NCI-H146 (cell line): ENCODE data around the gene RPP30.
A peak's percentile ranks its signal among the peaks of the same experiment; 100 is the strongest.
"Not testable (repeated sequence)": the region's sequence is repeated elsewhere in the genome, so short reads cannot be mapped to it uniquely, and the experiment has no call there.

Experiments used
- DNase-seq: peaks from one replicate; lab custom pipeline; 2025; lab: John Stamatoyannopoulos, UW

The RPP30 gene

DNA sequence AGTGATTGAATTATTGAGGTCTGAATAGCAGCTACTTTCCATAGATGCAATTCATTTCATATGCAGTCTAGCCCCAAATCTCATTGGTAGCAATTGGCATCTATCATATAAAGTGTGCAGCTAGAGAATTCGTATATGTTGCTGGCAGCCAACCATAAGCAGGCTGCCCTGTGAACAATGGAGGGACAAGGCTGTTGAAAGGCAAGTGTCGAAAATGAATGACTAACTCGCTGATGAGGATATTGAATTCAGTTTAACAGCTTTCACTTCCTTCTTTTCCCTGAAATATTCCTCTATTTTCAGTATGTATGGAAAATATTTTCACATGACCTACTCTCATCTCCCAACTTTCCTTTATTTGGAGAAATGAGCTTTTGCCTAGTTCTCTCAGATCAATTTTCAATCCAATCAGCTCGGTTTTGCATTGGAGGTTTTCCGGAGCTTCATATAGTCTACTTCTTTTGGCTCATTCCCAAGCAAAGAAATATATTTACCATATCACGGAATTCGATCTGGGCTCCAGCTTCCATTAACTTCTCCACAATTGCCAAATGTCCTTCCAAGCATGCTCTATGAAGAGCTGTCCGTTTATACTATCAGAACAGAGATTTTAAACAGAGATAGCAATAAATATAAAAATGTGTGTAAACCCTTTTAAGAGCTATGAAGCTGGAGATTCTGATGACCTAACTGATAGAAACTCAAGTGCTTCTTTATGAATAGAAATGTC is 45.6 kb downstream of the RPP30 start:
- DNase-seq: no peak

DNA sequence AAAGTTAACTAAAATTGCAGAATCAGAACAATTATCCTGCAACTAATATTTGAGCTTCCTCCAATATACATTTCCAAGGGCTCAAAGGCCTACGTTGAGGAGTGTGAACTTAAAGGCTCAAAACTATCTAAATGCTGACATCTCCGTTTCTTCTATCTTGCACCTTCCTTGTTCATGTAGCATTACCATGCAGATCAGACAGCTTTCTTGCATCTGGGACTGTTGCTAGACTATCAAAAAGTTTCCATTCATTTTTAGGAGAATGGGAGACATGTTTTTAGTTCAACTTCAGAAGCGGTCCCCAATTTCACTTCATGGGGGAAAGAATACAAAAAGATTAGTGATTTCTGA is 46.2 kb downstream of the RPP30 start:
- DNase-seq: no peak

DNA sequence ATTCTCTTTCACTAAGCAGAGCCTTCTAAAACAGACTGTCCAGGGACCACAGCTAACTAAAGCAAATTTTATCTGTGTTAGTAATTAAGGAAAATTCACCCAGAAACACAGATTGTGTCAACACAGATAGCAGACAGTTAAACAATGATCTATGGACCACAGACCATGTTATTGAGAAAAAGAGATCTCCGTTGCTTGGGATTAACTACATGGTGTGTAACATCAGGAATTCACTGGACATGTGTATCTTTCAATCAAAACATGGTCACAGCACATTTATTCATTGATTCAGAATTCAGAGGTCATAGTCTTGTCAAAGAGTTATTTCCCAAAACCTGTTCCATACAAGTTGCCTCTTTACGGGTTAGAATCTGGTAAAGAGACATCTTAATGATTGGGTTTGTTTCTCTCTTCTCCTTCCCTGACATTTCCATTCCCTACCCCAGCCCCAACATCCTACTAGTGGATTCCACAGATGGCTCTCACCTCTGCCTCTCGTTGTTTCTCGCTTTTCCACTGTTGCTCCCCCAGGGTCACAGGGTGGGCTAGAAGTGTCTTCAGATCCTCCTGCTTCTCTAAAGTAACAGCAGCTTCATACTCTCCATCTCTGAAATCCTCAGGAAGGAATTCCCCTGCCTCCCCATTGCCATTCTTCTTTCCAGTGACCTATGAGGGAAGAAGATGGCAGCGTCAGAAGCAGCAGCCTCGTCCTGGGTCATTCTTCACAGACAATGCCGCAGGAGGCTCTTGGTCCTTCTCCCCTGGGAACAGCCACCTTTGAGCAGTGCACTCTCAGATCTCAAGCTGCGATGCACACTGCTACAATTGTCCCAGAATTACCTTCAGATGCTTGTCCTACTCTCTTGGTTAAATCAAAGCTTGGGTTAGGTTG is 48.2 kb downstream of the RPP30 start:
- no peak for DNase-seq

- no peak for DNase-seq
Observed at GRCh38 chr10:90920986-90921666, 49.4 kb downstream of the RPP30 start, which contains the start of gene ANKRD1. TSS of gene ANKRD1 (minus strand) at chr10:90921087. CDS start at chr10:90921027, 60 bp downstream.

DNA sequence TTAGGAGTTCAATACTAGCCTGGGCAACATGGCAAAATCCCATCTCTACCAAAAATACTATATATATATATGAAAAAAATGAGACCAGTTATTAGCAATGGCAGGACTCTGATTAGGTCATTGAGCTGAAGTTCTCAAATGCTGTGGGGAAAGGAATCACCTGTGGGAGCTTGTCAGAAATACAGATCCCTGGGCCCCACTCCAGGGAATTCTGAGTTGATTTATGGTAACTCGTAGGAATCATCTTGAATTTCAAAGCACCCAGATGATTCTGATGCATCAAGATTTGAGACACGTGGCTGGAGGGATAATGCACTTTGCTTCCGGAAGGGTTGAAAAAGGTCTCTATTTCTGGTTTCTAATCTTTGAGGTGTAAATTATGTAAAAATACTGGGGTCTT is 50.1 kb downstream of the RPP30 start:
- DNase-seq: no peak

GRCh38 chr10:90923111-90923731 is 51.4 kb downstream of the RPP30 start:
- no peak for DNase-seq

GRCh38 chr10:90924552-90924951 is 52.8 kb downstream of the RPP30 start:
- no peak for DNase-seq

DNA sequence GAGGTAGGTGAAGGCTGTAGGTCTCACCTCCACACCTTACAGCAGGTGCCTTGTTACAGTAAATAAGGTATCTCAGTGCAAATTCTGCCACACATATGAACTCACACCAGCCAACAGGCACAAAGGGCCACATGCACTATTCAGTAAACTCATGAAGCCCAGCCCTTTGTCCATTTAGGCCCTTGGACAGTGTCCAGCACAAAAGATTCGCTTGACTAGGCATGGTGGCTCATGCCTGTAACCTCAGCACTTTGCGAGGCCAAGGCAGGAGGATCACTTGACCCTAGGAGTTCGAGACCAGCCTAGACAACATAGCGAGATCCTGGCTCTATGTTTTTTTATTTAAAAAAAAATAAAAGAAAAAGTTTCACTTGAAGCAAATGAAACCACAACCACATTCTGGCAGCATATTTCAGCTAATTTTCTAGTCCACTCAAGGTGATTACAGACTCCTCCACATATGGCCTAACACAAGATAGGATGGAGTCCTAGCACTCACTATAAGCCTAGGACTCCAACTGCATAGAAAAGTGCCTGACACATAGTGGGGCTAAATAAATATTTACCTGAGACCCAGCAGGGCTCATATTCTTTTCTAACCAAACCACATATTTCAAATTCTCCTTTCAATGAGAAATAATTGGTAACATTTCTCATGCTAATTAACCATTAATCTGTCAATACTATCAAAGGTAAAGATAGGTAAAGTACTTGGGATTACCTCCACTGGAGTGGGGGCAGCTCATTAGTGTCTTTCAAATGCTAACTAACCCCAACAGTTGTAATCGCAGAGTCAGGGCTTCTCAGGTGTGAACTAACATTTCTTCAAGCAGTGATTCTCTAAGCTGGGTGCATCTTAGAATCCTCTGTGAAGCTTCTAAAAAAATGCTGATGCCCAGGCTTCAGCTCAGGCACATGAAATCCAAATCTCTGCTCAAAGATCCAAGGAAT is 53.6 kb downstream of the RPP30 start:
- DNase-seq: no peak

GRCh38 chr10:90927293-90927692 is 55.5 kb downstream of the RPP30 start:
- no peak for DNase-seq

GRCh38 chr10:90929179-90929578 is 57.4 kb downstream of the RPP30 start:
- DNase-seq: no peak

DNA sequence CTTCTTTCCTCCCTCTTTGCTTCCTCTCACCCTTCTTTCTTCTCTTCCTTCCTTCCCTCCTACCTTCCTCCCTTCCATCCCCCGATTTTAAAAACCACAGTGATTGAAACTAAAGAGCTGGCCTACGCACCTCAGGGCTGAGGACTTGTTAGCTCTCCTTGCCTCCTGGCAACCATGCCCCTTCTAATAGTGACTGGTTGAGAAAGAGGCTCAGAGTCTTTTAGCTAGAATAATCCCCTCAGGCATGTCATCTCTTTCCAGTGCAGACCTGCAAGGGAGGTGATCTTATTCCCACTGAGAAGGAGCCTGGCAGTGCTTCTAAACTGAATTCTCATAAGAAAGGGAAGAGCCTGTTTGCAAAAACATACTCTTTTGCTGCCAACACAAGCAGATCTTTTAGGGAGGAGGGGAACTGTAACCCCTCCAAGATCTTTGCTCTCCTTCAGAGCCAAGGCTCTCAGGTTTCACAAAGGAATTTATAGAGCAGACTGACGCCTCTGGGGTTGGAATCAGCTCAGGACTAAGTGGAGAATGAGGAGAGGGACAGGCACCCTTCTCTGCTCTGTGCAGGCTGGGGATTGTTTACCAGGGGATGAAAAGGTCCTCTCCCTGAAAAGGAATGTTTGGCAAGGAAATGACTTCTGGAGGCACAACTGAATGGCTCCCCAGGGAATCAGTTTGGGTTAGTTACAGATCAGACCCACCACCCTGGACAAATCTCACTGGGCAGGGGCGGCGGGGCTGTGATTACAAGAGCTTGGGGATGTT is 58.5 kb downstream of the RPP30 start:
- DNase-seq: peak; percentile 5

GRCh38 chr10:90930971-90931871 is 59.4 kb downstream of the RPP30 start:
- DNase-seq: no peak

GRCh38 chr10:90935581-90936275 is 64.0 kb downstream of the RPP30 start:
- DNase-seq: no peak

DNA sequence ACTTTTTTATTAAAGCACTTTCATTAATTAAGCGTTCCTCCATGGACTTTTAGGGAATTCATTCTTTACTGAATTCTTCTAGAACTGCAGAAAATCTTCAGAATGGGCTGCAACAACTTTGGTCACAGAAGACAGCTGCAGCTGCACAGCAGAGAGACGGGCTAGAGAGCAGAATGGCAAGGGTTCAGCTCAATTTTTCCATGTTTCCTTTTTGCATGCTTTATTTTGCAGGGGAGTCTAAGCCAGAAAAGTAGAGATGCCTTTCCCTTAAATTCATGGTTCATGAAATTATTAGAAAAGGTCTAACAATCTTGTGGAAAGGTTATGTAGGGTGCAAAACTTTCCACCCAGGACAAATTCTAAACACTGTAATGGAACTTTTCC is 64.5 kb downstream of the RPP30 start:
- no peak for DNase-seq

GRCh38 chr10:90937645-90938258 is 66.0 kb downstream of the RPP30 start:
- DNase-seq: no peak

- DNase-seq: no peak
Observed at GRCh38 chr10:90939116-90939515, 67.3 kb downstream of the RPP30 start.

GRCh38 chr10:90939648-90940047 is 67.9 kb downstream of the RPP30 start:
- DNase-seq: no peak

DNA sequence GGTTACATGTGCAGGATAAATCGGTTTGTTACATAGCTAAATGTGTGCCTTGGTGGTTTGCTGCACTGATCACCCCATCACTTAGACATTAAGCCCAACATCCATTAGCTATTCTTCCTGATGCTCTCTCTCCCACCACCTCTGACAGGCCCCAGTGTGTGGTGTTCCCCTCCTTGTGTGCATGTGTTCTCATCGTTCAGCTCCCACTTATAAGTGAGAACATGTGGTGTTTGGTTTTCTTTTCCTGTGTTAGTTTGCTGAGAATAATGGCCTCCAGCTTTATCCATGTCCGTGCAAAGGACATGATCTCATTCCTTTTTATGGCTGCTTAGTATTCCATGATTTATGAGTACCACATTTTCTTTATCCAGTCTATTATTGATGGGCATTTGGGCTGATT is 71.2 kb downstream of the RPP30 start:
- DNase-seq: not testable (repeated sequence)
